ENCODE measurements around the gene RNF151.
"Not testable (repeated sequence)": the region's sequence is repeated elsewhere in the genome, so short reads cannot be mapped to it uniquely, and the experiment has no call there.

RNF151 gene

GRCh38 chr16:1966460-1966859 lies at the start of gene RNF151:
Gene RNF151, plus strand, starts transcription at chr16:1966856. Its CDS starts 26 bp downstream, at chr16:1966882.
- no peak for TF ChIP-seq CTCF (IDR thresholded peaks at IDR 0.05; ENCODE audit: control insufficient read depth, extremely low read depth, insufficient read depth)
- H3K4me3 ChIP-seq (ENCODE audit: low read depth, low read length) = peak within 1 kb of the TSS; percentile 96
- DNase-seq (ENCODE audit: low read depth) = no peak

- no peak for DNase-seq (ENCODE audit: low read depth)
- no peak overlapping the region for H3K4me3 ChIP-seq (ENCODE audit: low read depth, low read length)
- TF ChIP-seq CTCF (IDR thresholded peaks at IDR 0.05; ENCODE audit: control insufficient read depth, extremely low read depth, insufficient read depth) = no peak
Measured at GRCh38 chr16:1917056-1917664, 49.5 kb upstream of the RNF151 start.

GRCh38 chr16:1917665-1918350 lies 48.8 kb upstream of the RNF151 start:
- no peak for TF ChIP-seq CTCF (IDR thresholded peaks at IDR 0.05; ENCODE audit: control insufficient read depth, extremely low read depth, insufficient read depth)
- H3K4me3 ChIP-seq (ENCODE audit: low read depth, low read length) = no peak overlapping the region
- DNase-seq (ENCODE audit: low read depth) = no peak

GRCh38 chr16:1918351-1919326 lies 48.0 kb upstream of the RNF151 start, which contains the start of gene HS3ST6:
Gene HS3ST6, minus strand, starts transcription at chr16:1918415. Its CDS starts 92 bp downstream, at chr16:1918323.
- no peak within 1 kb of the TSS for H3K4me3 ChIP-seq (ENCODE audit: low read depth, low read length)

GRCh38 chr16:1919327-1919998 lies 47.2 kb upstream of the RNF151 start:
- no peak for DNase-seq (ENCODE audit: low read depth)
- no peak for TF ChIP-seq CTCF (IDR thresholded peaks at IDR 0.05; ENCODE audit: control insufficient read depth, extremely low read depth, insufficient read depth)
- H3K4me3 ChIP-seq (ENCODE audit: low read depth, low read length) = no peak overlapping the region

More at GRCh38 chr16:1918351-1919326, 48.0 kb upstream of the RNF151 start, which contains the start of gene HS3ST6:
- no peak for DNase-seq (ENCODE audit: low read depth)
- no peak for TF ChIP-seq CTCF (IDR thresholded peaks at IDR 0.05; ENCODE audit: control insufficient read depth, extremely low read depth, insufficient read depth)

- not testable (repeated sequence) for DNase-seq (ENCODE audit: low read depth); H3K4me3 ChIP-seq (ENCODE audit: low read depth, low read length)
Measured at GRCh38 chr16:1920122-1920521, 46.5 kb upstream of the RNF151 start.

Measured in LNCaP clone FGC (cell line).